IPS-NIHi7 (cell line): ENCODE results near the gene CGN.

Experiments
- DNase-seq: peaks from one replicate; pipeline ENCODE4 v3.0.0; 2012; ENCODE audit warnings: mixed read lengths; ENCODE audit errors: extremely low spot score

CGN gene, protein sequence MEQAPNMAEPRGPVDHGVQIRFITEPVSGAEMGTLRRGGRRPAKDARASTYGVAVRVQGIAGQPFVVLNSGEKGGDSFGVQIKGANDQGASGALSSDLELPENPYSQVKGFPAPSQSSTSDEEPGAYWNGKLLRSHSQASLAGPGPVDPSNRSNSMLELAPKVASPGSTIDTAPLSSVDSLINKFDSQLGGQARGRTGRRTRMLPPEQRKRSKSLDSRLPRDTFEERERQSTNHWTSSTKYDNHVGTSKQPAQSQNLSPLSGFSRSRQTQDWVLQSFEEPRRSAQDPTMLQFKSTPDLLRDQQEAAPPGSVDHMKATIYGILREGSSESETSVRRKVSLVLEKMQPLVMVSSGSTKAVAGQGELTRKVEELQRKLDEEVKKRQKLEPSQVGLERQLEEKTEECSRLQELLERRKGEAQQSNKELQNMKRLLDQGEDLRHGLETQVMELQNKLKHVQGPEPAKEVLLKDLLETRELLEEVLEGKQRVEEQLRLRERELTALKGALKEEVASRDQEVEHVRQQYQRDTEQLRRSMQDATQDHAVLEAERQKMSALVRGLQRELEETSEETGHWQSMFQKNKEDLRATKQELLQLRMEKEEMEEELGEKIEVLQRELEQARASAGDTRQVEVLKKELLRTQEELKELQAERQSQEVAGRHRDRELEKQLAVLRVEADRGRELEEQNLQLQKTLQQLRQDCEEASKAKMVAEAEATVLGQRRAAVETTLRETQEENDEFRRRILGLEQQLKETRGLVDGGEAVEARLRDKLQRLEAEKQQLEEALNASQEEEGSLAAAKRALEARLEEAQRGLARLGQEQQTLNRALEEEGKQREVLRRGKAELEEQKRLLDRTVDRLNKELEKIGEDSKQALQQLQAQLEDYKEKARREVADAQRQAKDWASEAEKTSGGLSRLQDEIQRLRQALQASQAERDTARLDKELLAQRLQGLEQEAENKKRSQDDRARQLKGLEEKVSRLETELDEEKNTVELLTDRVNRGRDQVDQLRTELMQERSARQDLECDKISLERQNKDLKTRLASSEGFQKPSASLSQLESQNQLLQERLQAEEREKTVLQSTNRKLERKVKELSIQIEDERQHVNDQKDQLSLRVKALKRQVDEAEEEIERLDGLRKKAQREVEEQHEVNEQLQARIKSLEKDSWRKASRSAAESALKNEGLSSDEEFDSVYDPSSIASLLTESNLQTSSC

DNA sequence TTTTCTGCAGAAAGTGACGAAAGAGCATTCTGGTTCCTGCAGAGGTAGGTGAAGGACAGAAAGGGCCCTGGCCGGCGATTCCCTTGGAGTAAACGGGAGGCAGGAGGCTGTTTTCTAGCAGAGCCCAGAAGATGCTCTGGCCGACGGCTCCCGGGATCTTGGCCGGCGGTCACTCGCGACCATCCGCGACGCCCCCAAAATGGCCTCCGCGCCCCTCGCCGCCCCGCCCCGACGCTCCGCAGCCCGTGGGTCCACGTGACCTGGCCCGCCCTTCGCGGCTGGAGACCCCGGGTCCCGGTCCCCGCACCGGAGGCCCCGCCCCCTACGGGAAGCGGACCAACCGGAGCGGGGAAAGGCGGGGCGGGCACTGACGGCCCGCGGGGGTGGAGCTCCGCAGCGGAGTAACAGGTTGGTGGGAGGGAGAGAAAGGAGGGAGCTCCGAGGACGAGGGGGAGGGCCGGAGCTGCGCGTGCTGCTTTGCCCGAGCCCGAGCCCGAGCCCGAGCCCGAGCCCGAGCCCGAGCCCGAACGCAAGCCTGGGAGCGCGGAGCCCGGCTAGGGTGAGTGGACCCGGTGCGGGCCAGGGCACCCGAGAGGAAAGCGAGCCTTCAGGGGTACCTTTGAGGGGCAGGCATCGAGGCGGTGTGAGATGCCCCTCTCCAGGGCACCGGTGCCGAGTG, at the start of gene CGN:
CGN (plus strand) TSS at position 431 of the 679 bp plus-strand sequence. CDS start 7,133 bp downstream, outside the sequence.
- DNase-seq: peak; percentile 96

DNA sequence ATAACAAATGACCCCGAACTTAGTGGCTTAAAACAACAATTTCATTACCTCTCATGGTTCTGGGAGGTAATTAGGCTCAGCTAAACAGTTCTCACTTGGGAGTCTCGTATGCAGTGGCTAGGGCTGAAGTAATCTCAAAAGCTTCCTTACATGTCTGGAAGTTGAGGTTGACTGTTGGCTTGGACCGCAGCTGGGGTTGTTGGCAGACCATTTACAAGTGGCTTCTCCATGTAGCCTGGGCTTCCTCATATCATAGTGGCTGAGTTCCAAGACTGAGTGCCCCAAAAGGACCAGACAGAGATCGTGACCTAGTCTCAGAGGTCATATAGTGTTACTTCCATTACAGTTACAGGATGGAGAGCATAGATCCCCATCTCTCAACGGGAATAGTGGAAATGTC, 49.5 kb upstream of the CGN start:
- no peak for DNase-seq

DNA sequence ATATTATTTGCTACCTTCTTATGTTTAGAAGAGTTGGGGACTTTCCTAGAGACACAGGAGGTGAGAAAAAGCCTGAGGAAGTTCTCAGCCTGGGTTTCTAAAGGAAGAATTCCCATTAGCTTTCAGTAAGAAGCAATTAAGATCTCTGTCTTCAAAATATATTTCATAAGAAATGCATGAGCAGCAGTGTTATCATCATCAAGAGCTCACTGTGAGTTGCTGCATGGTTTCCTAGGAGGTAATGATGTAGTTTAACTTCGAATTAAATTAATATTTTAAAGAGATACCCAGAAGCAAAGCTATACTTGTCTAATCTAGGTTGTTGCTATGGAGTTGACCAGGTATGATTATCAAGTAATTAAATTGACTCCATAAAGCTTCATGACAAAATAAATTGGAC, 46.2 kb upstream of the CGN start:
- DNase-seq: no peak

DNA sequence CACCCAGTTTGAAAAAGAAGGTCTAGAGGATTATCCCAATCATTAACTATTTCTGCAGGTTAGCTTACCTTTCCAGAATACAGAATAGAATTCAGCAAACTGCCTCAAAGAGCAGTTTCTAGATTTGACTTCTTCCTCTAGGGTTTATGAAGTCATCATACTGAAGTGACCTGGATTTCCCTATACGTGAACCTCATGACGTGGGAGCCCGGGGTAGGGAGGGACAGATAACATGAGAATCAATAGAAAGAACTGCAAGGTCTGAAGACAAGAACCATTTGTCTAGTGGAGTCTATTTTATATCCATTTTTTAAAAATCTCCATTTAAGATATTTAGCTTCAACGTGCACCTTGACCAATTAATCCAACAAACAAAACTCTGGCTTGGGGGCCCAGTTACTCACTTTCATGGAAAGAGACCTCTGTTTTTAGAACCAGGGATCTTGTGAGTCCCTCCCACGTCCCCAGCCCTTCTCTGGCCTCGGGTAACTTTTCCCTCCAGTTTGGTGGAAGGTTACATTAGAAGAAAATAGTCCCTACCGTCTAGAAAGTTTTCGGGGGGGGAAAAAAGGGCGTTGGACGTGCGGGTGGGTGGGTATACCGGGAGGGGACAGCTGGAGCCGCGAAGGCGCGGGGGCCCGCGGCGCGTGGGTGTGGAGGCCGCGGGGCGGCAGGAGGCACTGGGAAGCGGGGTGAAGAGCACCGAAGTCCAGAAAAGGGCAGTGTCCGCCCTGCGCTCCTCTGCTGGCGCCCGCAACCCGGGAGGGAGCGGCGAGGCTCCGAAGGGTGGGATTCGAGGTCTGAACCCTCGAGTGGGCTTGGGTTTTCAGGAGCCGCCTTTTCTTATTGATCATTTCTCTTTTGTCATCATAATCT, 38.1 kb upstream of the CGN start:
- DNase-seq: peak; percentile 66

DNA sequence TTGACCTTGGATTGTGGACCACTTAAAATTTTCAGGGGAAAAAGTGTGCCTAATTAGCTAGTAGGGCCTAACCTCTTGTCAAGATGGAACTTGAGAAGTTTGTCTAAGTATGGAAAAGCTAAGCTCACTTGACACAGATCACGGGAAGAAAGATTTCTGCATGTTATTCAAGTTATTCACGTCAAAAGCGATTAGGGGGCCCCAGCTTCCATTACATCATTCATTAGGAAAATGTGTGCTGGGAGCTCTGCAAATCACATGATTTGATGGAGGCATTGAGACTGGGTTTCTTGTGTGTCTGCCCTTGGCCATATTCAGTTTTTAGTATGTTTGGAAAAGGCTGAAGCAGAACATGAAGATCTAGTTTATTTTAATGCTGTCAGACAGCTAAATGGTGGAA, 36.4 kb upstream of the CGN start:
- DNase-seq: no peak

DNA sequence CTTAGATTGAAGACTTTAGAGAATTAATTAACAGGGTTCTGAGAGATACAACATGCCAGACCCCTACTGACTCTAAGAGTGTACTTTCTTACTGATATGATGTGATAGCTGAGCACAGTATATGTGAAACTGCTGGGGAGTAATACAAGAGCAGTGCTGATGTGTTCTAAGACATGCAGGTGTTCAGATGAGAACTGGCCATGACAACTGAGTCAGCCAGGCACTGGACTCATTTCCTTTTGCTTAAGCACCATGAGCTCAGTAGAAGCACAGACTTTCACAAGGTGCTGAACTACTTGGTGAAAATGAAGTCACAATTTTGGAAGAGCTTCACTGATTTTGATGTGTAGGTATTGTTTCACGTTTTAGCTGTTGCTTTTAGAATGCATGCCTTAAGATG, 36.0 kb upstream of the CGN start:
- no peak for DNase-seq

DNA sequence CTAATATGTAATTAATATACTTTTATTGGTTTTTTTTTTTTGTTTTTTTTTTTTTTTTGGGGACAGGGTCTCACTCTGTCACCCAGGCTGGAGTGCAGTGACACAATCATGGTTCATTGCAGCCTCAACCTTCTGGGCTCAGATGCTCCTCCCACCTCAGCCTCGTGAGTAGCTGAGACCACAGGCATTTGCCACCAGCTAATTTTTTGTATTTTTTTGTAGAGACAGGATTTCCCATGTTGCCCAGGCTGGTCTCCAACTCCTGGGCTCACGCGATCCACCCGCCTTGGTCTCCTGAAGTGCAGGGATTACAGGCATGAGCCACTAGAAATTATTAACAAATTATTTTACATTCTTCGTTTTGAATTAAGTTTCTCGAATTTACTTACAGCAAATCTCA, 35.1 kb upstream of the CGN start:
- DNase-seq: no peak

DNA sequence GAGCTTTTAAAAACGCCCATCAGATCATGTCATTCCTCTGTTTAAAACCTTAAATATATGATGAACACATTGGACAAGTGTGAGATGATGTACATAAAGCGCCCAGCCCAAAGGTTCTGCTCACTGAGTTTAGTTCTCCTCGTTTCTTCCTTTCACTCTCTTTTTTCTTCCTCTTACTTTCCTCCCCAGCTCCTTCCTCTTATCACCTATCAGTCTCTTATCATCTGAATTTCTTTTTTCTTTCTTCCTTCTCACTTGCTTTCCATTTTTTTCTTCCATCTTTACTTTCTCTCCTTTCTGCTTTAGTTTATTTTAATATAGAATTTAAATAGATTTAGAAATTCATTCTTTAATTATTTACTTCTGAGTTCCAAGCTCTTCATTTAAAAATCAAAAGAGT, 34.1 kb upstream of the CGN start:
- DNase-seq: no peak

DNA sequence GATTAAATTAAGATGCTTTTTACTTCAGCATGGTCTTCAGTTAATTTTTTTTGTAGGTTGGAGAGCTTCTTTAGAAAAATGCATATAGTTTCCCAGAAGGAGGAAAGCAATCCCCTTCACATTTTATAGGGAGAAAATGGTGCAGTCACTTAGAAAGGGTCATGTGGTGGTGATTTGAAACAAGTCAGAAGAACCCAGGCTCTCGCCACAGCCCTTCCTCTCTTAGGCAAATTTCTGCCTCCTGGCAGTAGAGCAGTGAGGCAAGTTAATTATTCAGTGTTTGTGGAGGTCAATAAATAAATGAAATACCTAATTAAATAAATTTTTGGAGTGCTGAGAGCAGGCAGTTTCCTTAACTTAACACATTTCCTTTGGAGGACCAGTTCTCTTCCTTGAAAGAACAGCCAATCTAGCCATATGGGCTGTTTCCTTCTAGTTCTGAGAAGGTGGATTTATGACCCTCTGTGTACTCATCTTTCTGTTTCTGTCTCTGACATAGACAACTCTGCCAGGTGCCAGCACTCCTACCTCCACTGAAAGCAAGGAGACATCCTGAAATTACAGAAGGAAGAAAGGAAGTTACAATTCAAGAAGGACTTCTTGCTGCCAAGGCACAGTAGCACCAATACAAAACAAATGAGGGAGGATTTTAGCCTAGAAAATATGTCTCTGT, 32.9 kb upstream of the CGN start:
- DNase-seq: no peak

DNA sequence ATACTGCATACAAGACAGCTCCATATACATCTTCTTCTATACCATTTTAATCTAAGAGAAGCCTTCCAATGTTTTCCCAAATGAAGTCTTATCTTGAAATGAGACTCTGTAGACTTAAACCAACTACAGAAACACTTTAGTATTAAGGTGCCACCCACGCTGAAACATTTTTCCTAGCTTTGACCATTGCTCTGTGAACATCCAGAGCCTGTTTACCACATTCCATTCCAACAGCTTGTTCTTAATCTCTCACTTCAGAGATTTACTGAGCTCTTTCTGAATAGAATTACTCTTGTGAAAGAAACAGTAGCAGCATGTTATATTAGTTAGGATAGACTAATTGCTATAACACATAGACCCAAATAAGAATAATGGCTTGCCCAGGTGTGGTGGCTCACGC, 32.3 kb upstream of the CGN start:
- DNase-seq: no peak

DNA sequence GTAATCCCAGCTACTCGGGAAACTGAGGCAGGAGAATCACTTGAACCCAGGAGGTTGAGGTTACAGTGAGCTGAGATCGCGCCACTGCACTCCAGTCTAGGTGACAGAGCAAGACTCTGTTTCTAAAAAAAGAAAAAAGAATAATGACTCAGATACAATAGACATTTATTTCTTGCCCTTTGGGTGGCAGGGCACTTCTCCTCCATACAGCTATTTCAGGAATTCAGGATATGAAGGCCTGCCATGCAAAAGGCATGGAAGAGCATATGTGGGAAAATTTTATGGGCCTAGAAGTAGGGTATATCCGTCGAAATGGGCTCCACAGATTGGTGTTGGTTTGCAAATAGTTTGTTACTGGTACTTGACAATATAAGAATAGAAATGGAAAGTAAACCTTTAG, 31.7 kb upstream of the CGN start:
- no peak for DNase-seq

DNA sequence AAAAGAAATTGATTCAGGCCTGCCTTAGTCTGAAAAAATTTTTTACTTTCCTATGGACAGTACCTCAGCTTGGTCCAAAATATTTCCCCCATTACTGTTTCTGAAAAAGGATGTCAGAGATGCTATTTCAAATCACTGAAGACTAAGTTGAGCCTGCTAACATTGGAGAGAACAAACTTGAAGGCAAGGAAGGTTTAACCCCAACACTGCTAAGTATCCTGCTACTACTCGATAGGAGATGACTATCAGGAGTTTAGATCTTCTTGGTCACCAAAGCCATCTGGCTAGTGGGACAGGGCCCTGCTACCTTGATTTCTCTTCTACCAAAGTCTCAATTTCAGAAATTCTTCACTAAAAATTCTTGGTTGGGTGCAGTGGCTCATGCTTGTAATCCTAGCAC, 29.2 kb upstream of the CGN start:
- DNase-seq: no peak

DNA sequence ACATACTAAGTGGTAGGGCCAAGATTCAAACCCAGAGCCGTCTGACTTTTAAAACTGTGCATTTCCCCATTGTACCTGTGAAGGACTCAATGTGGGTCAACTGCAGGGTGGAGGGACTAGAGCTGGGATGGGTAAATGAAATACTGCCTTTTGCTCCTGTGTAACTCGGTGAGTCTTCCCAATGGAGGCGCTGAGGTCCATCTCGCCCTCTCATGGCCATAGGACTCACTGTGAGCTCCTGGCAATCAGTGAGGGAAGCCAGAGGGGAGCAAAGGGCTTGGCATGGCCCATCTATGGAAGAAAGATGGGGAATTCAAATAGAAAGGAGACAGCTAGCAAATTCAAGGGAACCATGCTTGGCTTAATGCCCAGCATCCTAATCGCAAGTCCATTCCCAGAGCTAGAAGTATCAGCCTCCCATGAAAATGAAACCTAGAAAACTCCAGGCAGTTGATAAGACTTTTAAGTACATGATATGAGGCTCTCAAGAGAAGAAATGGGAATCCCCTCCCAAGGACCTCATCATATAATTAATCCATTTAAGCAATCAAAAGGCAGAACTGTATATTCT, 25.4 kb upstream of the CGN start:
- DNase-seq: peak; percentile 62

DNA sequence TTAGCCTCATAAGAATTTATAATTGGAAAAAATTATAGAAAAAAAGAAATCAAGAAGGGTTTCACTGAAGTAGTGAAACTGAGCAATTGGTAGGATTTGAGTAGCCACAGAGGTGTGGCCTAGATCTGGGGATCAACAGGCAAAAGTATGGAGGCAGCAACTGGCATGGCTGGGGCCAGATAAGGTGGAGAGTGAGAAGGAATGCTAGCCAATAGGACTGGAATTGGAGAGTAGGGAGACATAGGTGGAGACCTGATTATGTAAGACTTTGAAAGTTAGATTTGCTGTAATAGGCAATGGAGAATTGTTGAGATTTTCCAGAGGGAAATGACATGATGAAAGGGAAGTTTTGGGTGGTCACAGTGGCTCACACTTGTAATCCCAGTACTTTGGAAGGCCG, 24.6 kb upstream of the CGN start:
- DNase-seq: no peak

DNA sequence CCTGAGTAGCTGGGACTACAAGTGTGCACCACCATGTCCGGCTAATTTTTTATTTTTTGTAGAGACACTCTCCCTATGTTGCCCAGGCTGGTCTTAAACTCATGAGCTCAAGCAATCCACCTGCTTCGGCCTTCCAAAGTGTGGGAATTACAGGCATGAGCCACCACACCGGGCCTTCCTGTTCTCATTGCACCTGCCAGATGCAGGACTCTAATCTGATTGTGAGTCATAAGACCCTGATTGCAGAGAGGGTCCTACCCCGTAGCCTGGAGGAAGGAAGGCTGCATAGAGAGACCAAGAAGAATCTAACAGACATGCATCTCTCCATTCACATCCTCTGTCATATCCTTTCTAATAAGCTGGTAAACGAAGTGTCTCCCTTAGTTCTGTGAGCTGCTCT, 19.5 kb upstream of the CGN start:
- DNase-seq: no peak

DNA sequence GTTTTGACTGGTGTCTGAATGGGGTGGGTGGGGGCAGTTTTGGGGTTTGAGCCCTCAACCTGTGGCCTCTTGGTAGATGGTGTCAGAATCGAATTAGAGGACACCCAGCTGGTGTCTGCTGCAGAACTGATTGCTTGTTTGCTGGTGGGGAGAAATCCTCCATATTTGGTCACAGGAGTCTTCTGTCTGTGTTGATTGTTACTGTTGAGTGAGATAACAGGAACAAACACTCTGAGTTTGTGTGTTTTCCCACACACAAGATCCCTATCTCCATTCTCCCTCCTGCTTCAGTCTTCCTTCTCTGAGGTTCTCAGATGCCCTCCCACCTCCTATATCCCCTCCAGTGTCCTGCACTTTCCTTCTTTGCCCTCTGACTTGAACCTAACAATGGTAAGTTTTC, 19.1 kb upstream of the CGN start:
- DNase-seq: no peak

DNA sequence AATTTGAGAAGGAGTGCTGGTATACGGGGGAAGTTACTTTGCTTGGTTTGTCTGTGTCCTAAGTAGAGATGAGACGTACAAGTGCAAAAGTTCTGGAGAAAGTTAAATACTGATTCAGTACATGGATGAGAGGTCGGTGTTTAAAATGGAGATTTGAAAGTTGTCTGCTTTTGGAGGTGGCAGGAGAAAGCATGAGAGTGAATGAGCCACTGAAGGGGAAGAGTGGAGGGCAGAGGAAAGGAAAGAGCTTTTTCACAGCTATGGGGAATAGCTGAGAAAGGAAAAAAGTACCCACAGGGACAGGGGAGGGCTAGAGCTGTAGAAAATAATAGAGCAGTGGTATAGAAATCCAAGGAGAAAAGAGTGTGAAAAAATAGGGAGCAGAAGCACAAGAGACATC, 18.1 kb upstream of the CGN start:
- DNase-seq: no peak

DNA sequence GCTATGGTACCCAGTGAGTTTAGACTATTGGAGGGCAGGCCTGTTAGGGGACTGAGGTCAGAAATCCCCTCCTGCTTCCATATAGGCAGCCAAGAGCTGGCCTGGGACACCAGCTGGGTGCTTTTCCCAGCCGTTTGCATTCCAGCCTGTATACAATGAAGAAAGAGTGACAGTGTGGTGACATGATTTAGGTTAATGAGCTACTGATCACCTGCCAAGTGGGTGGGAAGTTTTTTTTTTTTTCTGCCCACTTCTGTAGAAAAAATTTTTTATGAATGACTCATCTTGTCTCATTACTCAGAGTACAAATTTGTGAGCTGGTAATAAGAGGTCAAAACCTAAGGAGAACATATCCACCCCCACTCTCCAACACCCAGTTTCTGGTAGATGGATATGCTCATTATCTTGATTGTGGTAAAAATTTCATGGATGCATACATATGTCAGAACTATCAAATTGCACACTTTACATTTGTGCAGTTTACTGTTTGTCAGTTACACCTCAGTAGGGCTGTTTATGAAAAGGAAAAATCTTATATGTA, 16.4 kb upstream of the CGN start:
- DNase-seq: no peak

DNA sequence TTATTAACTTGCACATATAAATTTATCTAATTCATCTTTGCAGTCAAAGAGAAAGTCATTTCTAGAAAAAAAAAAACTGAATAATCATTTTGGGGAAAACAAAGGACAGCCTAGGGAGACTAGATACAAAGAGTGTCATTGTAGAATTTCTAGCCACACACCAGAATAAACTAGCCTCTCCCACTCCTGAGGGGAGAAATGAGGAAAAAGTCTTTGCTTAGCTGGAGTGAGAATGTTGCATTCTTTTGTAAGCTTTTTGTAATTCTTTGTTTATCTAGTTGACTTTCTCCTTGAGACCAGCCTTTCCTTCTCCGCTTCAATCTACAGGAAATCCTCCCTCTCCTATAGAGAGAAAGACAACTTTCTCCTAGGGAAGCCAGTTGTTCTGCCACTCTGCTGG, 15.9 kb upstream of the CGN start:
- no peak for DNase-seq

DNA sequence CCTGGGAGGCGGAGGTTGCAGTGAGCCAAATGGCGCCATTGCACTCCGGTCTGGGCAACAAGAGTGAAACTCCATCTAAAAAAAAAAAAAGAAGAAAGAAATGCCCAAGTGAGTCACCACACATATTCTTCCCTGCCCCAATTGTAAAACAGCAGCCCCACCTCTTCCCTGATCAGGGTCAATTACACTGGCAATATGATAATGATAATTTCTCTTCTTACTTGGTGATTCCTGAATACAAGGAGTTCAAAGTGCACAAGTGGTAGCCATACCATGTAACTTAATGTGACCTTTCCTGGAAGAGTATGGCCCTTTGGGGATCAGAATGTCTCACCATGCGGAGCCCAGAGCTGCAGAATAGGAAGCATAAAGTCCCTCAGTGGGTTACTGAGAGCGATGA, 11.8 kb upstream of the CGN start:
- no peak for DNase-seq
